ENCODE measurements around the gene FAM199X. TPM values are rescaled to one million over a fixed set of nuclear protein-coding genes. Genes with fewer than 3 reads are reported as not detected.
A peak's percentile ranks its signal among the peaks of the same experiment; 100 is the strongest.

The FAM199X gene
- 7.8 TPM for total RNA-seq

GRCh38 chrX:104165894-104166734, at the start of gene FAM199X:
Gene FAM199X, plus strand, starts transcription at chrX:104166453. Its CDS starts 333 bp downstream, at chrX:104166786.
- peak; percentile 50 to 84 (median 81) for DNase-seq (ENCODE audit: low read depth in 2 of 3, low spot score in 2 of 3)

- DNase-seq (ENCODE audit: low read depth in 2 of 3, low spot score in 2 of 3): no peak
Observed at GRCh38 chrX:104117759-104118158, 48.5 kb upstream of the FAM199X start.

- no peak for DNase-seq (ENCODE audit: low read depth in 2 of 3, low spot score in 2 of 3)
Observed at GRCh38 chrX:104118765-104119164, 47.5 kb upstream of the FAM199X start.

GRCh38 chrX:104122829-104123228, 43.4 kb upstream of the FAM199X start:
- DNase-seq (ENCODE audit: low read depth in 2 of 3, low spot score in 2 of 3): peak in 1 of 3 donors; percentile 36

- DNase-seq (ENCODE audit: low read depth in 2 of 3, low spot score in 2 of 3): no peak
Observed at GRCh38 chrX:104126856-104127255, 39.4 kb upstream of the FAM199X start.

GRCh38 chrX:104130808-104131207, 35.4 kb upstream of the FAM199X start:
- no peak for DNase-seq (ENCODE audit: low read depth in 2 of 3, low spot score in 2 of 3)

GRCh38 chrX:104134583-104135261, 31.5 kb upstream of the FAM199X start:
- no peak for DNase-seq (ENCODE audit: low read depth in 2 of 3, low spot score in 2 of 3)

GRCh38 chrX:104135677-104136076, 30.6 kb upstream of the FAM199X start:
- DNase-seq (ENCODE audit: low read depth in 2 of 3, low spot score in 2 of 3): no peak

GRCh38 chrX:104136241-104137019, 29.8 kb upstream of the FAM199X start:
- DNase-seq (ENCODE audit: low read depth in 2 of 3, low spot score in 2 of 3): peak; percentile 44 to 76 (median 58)

- DNase-seq (ENCODE audit: low read depth in 2 of 3, low spot score in 2 of 3): peak in 1 of 3 donors; percentile 19
Observed at GRCh38 chrX:104137496-104137895, 28.8 kb upstream of the FAM199X start.

GRCh38 chrX:104141087-104141760, 25.0 kb upstream of the FAM199X start:
- DNase-seq (ENCODE audit: low read depth in 2 of 3, low spot score in 2 of 3): no peak

GRCh38 chrX:104151037-104151436, 15.2 kb upstream of the FAM199X start:
- DNase-seq (ENCODE audit: low read depth in 2 of 3, low spot score in 2 of 3): no peak

GRCh38 chrX:104156630-104157529, 9.4 kb upstream of the FAM199X start, which contains the start of gene SLC25A53:
Gene SLC25A53, minus strand, starts transcription at chrX:104157009. Its CDS starts 51,752 bp downstream, at chrX:104105257.
- DNase-seq (ENCODE audit: low read depth in 2 of 3, low spot score in 2 of 3): peak; percentile 52 to 91 (median 87)

- DNase-seq (ENCODE audit: low read depth in 2 of 3, low spot score in 2 of 3): no peak
Observed at GRCh38 chrX:104166735-104167436, 633 bp downstream of the FAM199X start.

- DNase-seq (ENCODE audit: low read depth in 2 of 3, low spot score in 2 of 3): no peak
Observed at GRCh38 chrX:104168127-104168526, 1.9 kb downstream of the FAM199X start.

- DNase-seq (ENCODE audit: low read depth in 2 of 3, low spot score in 2 of 3): no peak
Observed at GRCh38 chrX:104172121-104172520, 5.9 kb downstream of the FAM199X start.

GRCh38 chrX:104172788-104173187, 6.5 kb downstream of the FAM199X start:
- no peak for DNase-seq (ENCODE audit: low read depth in 2 of 3, low spot score in 2 of 3)

- no peak for DNase-seq (ENCODE audit: low read depth in 2 of 3, low spot score in 2 of 3)
Observed at GRCh38 chrX:104173841-104174240, 7.6 kb downstream of the FAM199X start.

- no peak for DNase-seq (ENCODE audit: low read depth in 2 of 3, low spot score in 2 of 3)
Observed at GRCh38 chrX:104183685-104184084, 17.4 kb downstream of the FAM199X start.

Measured in hematopoietic multipotent progenitor cell (in vitro differentiated cells).